Measurements from ENCODE around the gene RAET1L.

The RAET1L gene

DNA sequence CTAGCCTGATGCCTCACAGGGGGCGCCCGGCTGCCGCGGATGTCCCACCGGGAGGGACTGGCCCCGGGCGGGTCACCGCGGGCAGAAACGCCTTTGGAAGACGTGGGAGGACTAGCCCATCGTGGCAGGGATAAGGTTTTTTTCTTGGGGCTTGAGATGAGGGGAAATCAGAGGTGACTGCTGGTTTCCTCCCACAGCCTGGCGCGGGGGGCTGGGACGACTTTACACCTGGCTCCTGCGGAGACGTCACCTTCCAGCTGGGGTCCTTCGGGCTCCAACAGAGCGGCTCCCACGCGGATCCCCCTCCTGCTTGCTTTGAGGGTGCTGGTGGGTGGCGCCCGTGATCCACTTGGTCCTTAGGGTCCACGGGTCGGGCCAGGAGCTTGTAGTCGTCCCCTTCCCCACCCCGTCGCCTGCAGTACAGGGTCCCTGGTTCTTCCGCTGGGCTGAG is 32.2 kb upstream of the RAET1L start:
- Mint-ChIP-seq H3K9me3 (no peaks in the 10 kb centered on the region), H3K36me3 (peaks cover 2% of the 10 kb centered on the region), H3K27ac (no peak overlapping the region), H3K4me3 (no peak overlapping the region), H3K27me3 (peaks cover 57% of the 10 kb centered on the region), H3K4me1 (peaks cover 9% of the 10 kb centered on the region)
- no peak for DNase-seq
- CTCF ChIA-PET: interaction anchor here (0.6 kb wide), 1 partner anchor 14 kb away, joined by 3 read pairs; no protein-coding TSS in a partner anchor

DNA sequence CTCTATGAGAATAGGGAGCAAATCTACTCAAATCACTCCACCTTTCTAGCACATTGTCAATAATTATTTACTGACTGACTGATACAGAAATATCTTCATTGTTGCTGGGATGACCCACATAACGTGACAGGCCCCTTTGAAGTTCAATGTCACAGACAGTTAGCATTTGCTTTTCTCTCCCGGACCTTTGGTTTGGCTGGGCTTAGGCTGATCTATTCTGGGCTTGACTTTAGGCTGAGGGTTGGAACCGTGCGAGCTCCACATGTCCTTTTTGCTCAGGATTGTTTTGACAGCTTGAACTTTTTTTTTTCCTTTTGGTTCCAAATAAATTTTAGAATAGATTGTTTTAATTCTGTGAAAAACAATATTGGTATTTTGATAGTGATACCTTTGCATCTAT is 31.6 kb upstream of the RAET1L start:
- H3K36me3 Mint-ChIP-seq: peaks cover 2% of the 10 kb centered on the region
- DNase-seq: no peak
- CTCF ChIA-PET: interaction anchor here (0.6 kb wide), 1 partner anchor 14 kb away, joined by 3 read pairs; no protein-coding TSS in a partner anchor
- no peak overlapping the region for H3K27ac Mint-ChIP-seq
- no peak overlapping the region for H3K4me3 Mint-ChIP-seq
- peaks cover 9% of the 10 kb centered on the region for H3K4me1 Mint-ChIP-seq
- H3K9me3 Mint-ChIP-seq: no peaks in the 10 kb centered on the region
- peaks cover 64% of the 10 kb centered on the region for H3K27me3 Mint-ChIP-seq

DNA sequence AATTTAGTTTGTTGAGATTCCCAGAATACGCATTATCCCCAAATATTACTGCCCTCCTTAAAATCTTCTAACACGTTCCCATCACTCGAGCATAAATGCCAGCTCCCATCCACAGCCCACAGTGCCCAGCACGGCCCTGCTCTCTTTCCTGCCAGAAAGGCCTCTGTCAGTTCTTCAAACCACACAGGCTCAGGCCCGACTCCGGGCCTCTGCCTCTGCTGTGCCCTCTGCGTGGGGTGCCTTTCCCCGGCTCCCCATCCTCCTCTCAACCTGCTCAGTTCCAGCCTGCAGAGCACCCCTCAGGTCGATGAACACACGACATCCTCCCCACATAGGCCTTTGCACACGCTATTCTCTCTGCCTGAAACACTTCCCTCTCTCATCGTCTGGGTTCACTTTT is 30.8 kb upstream of the RAET1L start:
- H3K9me3 Mint-ChIP-seq: no peaks in the 10 kb centered on the region
- H3K4me1 Mint-ChIP-seq: peaks cover 9% of the 10 kb centered on the region
- no peak overlapping the region for H3K4me3 Mint-ChIP-seq
- CTCF ChIA-PET: no interaction called here
- peaks cover 64% of the 10 kb centered on the region for H3K27me3 Mint-ChIP-seq
- H3K27ac Mint-ChIP-seq: no peak overlapping the region
- no peak for DNase-seq
- peaks cover 2% of the 10 kb centered on the region for H3K36me3 Mint-ChIP-seq

DNA sequence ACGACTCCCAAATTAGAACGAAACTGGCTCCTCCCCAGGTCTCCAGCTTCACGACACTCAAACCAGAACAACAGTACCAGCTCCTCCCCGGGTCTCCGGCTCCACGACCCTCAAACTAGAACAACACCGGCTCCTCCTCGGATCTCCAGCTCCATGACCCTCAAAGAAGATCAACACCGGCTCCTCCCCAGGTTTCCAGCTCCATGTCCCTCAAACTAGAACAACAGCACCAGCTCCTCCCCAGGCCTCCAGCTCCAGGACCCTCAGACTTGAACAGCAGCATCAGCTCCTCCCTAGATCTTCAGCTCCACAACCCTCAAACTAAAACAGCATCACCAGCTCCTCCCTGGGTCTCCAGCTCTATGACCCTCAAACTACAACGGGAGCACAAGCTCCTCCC is 29.8 kb upstream of the RAET1L start:
- DNase-seq: no peak
- no peak overlapping the region for H3K4me3 Mint-ChIP-seq
- CTCF ChIA-PET: interaction anchor here (0.6 to 3.3 kb wide), 3 partner anchors 8 to 20 kb away, joined by 3 to 13 read pairs (median 3); no protein-coding TSS in a partner anchor
- H3K4me1 Mint-ChIP-seq: peaks cover 6% of the 10 kb centered on the region
- no peaks in the 10 kb centered on the region for H3K36me3 Mint-ChIP-seq
- no peak overlapping the region for H3K27ac Mint-ChIP-seq
- no peaks in the 10 kb centered on the region for H3K9me3 Mint-ChIP-seq
- peaks cover 67% of the 10 kb centered on the region for H3K27me3 Mint-ChIP-seq

DNA sequence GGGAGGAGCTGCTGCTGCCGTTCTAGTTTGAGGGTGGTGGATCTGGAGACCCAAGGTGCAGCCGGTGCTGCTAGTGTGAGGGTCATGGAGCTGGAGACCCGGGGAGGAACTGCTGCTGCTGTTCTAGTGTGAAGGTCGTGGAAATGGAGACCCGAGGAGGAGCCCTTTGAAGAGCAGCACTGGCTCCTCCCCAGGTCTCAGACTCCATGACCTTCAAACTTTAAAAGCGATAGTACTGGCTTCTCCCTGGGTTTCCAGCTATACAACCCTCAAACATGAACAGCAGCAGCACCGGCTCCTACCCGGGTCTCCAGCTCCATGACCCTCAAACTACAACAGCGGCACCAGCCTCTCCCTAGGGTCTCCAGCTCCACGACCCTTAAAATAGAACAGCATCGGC is 28.1 kb upstream of the RAET1L start:
- H3K27ac Mint-ChIP-seq: no peak overlapping the region
- no peak overlapping the region for H3K4me3 Mint-ChIP-seq
- no peaks in the 10 kb centered on the region for H3K4me1 Mint-ChIP-seq
- H3K36me3 Mint-ChIP-seq: no peaks in the 10 kb centered on the region
- no peaks in the 10 kb centered on the region for H3K9me3 Mint-ChIP-seq
- H3K27me3 Mint-ChIP-seq: peaks cover 62% of the 10 kb centered on the region
- DNase-seq: no peak
- CTCF ChIA-PET: interaction anchor here (1.5 to 3.3 kb wide), 2 partner anchors 11 to 18 kb away, joined by 4 to 13 read pairs; no protein-coding TSS in a partner anchor

DNA sequence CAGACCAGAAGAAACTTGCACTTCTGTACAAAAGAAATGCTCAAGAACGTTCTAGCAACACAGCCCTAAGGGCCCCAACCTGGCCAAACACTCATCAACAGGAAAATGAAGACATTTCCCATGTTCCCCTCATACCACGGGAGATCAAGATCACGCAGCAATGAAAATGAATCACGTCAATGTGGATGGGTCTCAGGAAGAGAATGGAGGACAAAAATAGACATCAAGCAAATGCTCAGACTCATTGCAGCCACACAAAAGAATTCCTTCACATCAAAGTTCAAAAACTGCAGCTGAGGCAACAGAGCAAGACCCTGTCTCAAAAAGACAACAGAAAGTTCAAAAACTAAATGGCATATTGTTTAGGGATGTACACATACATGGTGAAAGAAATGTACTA is 25.5 kb upstream of the RAET1L start:
- peaks cover 56% of the 10 kb centered on the region for H3K27me3 Mint-ChIP-seq
- H3K4me3 Mint-ChIP-seq: no peak overlapping the region
- H3K4me1 Mint-ChIP-seq: peaks cover 5% of the 10 kb centered on the region
- no peaks in the 10 kb centered on the region for H3K9me3 Mint-ChIP-seq
- CTCF ChIA-PET: no interaction called here
- H3K36me3 Mint-ChIP-seq: no peaks in the 10 kb centered on the region
- no peak for DNase-seq
- no peak overlapping the region for H3K27ac Mint-ChIP-seq

DNA sequence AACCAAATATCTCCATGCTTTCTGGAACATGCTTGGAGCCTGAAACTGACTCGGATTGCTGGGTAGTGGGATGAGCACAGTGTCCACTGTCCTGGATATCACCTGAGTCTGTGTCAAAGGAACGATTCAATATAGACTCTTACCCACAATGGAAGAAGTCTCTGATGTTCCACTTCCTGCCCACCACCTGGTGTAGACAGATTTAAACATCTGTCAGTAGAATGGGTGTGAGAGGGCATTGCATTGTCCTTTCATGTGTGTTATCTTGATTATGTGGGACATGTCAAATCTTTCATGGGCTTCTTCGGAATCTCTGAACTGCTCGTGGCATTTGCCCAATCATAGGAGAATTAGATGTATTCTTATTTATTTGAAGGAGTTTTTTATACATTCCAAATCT is 22.8 kb upstream of the RAET1L start:
- no peaks in the 10 kb centered on the region for H3K36me3 Mint-ChIP-seq
- peaks cover 5% of the 10 kb centered on the region for H3K4me1 Mint-ChIP-seq
- H3K4me3 Mint-ChIP-seq: no peak overlapping the region
- no peak for DNase-seq
- no peak overlapping the region for H3K27ac Mint-ChIP-seq
- peaks cover 51% of the 10 kb centered on the region for H3K27me3 Mint-ChIP-seq
- CTCF ChIA-PET: no interaction called here
- no peaks in the 10 kb centered on the region for H3K9me3 Mint-ChIP-seq

DNA sequence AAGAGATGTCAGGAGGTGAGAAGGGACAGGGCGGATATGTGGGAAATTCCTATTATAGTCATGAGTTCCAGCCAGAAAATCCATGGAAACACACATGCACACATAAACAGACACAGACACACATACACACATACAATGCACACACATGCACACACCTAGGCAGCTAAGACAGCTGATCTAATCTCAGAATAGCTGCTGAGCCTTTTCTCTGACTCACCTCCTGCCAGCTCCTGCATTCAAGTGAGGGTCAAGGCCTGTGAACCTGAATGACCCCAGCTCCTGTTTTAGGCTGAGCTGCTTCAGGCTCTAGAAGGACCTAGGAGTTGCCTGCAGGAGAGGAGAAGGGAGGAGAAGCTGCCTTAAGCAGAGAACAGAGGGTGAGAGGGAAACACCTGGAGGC is 21.6 kb upstream of the RAET1L start:
- no peaks in the 10 kb centered on the region for H3K36me3 Mint-ChIP-seq
- H3K4me1 Mint-ChIP-seq: peaks cover 5% of the 10 kb centered on the region
- H3K27ac Mint-ChIP-seq: no peak overlapping the region
- CTCF ChIA-PET: interaction anchor here (0.6 to 0.7 kb wide), 2 partner anchors 8 to 748 kb away, joined by 3 to 4 read pairs; no protein-coding TSS in a partner anchor
- DNase-seq: no peak
- no peak overlapping the region for H3K4me3 Mint-ChIP-seq
- peaks cover 48% of the 10 kb centered on the region for H3K27me3 Mint-ChIP-seq
- H3K9me3 Mint-ChIP-seq: no peaks in the 10 kb centered on the region

DNA sequence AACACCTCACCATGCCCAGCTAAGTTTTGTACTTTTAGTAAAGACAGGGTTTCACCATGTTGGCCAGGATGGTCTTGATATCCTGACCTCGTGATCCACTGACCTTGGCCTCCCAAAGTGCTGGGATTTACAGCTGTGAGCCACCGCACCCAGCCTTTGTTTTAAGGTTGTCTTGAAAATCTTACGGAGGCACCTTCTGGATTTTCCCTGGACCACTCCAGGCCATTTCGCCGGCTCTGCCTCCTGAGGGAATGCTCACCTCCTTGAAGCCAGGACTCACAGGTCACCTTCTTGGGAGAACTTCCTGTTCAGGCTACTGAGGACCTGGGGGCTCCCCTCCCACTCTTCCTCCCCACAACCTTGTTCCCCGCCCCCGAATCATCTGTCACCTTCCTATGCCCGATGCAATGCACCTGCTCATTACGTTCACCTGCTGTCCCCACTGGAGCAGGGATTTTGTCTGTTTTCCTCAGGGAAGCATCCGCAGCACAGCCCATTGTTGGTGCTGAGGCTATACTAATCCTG is 19.4 kb upstream of the RAET1L start:
- CTCF ChIA-PET: no interaction called here
- H3K4me3 Mint-ChIP-seq: no peak overlapping the region
- H3K36me3 Mint-ChIP-seq: no peaks in the 10 kb centered on the region
- H3K9me3 Mint-ChIP-seq: no peaks in the 10 kb centered on the region
- peaks cover 5% of the 10 kb centered on the region for H3K4me1 Mint-ChIP-seq
- peaks cover 59% of the 10 kb centered on the region for H3K27me3 Mint-ChIP-seq
- H3K27ac Mint-ChIP-seq: no peak overlapping the region
- DNase-seq: no peak

DNA sequence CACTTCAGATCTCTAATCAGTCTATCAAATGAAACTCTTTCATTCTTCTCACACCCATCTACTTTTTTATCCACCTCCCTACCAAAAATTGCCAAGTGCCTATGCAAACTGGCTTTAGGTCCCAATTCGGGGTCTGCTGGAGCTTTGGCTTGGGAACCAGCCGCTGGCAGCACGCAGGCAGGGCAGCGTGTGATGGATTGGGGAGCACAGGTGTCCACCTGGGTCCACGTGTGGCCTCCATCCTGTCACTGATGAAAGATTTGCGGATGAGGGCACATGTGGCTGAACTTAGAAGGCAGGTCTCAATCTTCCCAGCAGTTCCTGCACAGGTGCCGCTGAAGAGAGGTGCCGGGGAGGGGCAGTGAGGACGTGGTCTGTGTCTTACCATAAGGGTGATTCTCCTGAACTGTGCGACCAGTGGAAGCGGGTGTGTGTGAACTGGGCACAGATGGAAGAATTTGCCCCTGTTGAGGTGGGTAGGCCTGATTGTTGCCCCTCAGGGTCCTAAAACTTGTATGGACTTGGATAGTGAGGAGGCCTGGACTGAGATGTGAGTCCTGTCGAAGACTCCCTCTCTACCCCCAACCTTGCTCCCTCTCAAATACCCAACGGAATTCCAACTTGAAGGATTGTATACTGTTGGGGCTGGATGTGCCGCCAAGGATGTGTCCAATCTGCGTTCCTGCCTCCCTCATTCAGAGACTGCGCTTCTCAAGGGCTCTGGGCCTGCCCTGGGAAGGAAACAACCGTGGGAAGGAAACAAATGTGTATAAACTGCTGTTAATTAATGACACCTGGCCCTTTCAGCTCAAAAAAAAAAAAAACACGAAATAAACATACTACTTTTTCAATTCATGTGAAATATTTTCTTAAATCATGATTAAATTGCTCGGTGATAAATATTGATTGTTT is 18.4 kb upstream of the RAET1L start:
- no peak for DNase-seq
- peaks cover 5% of the 10 kb centered on the region for H3K4me1 Mint-ChIP-seq
- CTCF ChIA-PET: no interaction called here
- no peak overlapping the region for H3K4me3 Mint-ChIP-seq
- no peak overlapping the region for H3K27ac Mint-ChIP-seq
- peaks cover 68% of the 10 kb centered on the region for H3K27me3 Mint-ChIP-seq
- no peaks in the 10 kb centered on the region for H3K36me3 Mint-ChIP-seq
- H3K9me3 Mint-ChIP-seq: no peaks in the 10 kb centered on the region

DNA sequence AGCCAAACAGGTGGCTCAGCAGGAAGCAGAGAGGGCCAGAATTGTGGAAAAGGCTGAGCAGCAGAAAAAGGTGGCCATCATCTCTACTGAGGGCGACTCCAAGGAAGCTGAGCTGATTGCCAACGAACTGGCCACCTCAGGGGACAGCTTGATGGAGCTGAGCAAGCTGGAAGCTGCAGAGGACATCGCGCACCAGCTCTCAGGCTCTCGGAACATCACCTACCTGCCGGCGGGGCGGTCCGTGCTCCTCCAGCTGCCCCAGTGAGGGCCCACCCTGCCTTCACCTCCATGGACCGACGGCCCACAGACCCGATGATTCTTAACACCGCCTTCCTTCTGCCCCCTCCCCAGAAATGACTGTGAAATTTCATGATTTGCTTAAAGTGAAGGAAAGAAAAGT is 17.8 kb upstream of the RAET1L start:
- DNase-seq: no peak
- CTCF ChIA-PET: interaction anchor here (1.0 kb wide), 1 partner anchor 209 kb away, joined by 3 read pairs; no protein-coding TSS in a partner anchor
- Mint-ChIP-seq H3K4me1 (peaks cover 5% of the 10 kb centered on the region), H3K36me3 (no peaks in the 10 kb centered on the region), H3K27ac (no peak overlapping the region), H3K9me3 (no peaks in the 10 kb centered on the region), H3K4me3 (no peak overlapping the region), H3K27me3 (peaks cover 75% of the 10 kb centered on the region)

DNA sequence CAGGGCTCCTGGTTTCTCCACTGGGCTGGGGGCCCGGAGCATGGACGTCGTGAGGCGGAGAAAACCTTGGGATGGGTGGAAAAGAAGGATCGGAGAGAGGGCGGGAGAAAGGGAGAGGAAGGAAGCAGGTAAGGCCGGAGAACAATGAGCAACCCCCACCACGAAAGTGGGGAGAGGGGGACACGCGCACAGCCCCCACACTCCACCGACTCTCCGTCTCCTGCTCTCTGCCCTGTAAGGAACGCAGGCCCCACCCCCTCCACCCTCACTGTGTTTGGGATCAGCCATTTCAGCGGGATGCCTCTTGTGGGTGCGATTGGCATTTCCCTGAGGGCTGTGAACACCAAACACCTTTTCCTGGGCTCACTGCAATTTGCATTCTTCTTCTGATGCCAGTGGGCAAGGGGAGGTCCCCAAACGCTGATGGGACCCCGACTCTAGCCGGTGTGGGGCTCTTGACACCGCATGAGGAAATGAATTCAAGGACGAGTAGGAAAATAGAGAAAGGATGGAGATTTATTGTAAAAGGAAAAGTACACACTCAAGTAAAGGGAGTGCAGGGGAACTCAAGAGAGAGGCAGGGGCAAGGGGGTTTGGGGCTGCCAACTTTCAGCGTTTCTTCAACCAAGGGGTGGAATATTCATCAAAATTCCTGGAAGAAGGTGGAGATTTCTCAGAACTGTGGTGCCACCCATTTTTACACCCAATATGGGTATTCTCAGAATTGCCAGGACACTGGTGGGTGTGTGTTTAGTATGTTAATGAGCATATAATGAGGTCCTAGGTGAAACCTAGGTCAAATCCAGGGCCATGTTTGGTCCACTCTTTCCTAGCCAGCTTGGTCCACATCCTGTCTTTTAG is 13.1 kb upstream of the RAET1L start:
- no peaks in the 10 kb centered on the region for H3K9me3 Mint-ChIP-seq
- H3K4me1 Mint-ChIP-seq: peaks cover 10% of the 10 kb centered on the region
- no peak for DNase-seq
- H3K36me3 Mint-ChIP-seq: peaks cover 4% of the 10 kb centered on the region
- peaks cover 90% of the 10 kb centered on the region for H3K27me3 Mint-ChIP-seq
- H3K4me3 Mint-ChIP-seq: no peak overlapping the region
- CTCF ChIA-PET: no interaction called here
- peak overlapping the region; percentile 43 for H3K27ac Mint-ChIP-seq

DNA sequence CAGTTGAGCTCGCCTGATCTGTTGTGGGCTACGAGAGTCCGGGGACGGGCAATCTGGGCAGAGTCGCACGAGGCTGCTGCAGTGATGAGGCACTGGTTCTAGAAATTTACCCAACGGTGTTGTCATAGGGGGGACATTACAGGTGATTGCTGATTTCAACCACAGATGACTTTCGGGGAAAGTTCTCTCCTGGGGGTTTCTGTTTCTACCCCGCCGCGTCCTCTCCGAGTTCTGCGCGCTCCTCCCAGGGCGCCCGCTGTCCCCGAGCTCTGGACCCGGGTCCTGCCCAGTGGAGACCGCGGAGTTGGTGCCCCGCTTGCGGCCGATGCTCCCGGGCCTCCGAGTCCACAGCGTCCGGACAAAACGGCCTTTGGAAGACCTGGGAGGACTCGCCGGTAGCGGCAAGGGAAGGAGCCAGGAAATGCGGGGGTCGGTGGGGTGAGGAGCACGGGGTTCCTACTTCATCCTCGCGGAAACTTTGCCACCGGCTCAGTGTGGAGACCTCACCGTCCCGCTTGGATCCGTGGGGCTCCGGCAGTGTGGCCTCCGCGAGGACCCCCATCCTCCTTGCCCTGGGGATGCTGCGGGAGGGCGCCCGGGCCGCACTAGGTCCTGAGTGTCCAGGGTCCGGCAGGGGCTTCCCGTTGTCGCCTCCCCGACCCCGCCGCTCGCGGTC is 12.3 kb upstream of the RAET1L start:
- Mint-ChIP-seq H3K4me3 (no peak overlapping the region), H3K4me1 (peaks cover 10% of the 10 kb centered on the region), H3K9me3 (no peaks in the 10 kb centered on the region), H3K36me3 (peaks cover 4% of the 10 kb centered on the region), H3K27me3 (peaks cover 90% of the 10 kb centered on the region), H3K27ac (no peak overlapping the region)
- DNase-seq: no peak
- CTCF ChIA-PET: no interaction called here

DNA sequence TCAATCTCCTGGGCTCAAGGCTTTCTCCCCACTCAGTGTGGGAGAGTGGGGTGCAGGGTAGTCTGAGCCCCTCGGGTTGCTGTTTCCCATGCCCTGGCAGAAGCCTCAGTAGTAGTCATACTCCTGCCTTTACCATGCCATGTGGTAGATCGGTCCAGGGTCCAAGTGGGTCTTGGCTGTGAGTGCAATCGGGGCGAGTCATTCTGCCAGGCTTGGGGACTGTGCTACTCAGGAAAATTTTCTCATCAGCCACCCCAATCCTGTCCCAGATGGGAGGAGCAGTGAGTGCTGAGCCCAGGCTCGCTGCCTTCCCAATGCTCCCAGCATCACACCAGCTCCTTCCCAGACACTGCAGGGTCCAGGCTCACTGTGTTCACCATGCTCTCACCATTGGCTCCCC is 10.7 kb upstream of the RAET1L start:
- H3K27me3 Mint-ChIP-seq: peaks cover 89% of the 10 kb centered on the region

More for the DNA sequence above, 10.7 kb upstream of the RAET1L start:
- CTCF ChIA-PET: no interaction called here
- H3K27ac Mint-ChIP-seq: no peak overlapping the region
- H3K4me1 Mint-ChIP-seq: peaks cover 10% of the 10 kb centered on the region
- H3K4me3 Mint-ChIP-seq: no peak overlapping the region
- DNase-seq: no peak
- no peaks in the 10 kb centered on the region for H3K9me3 Mint-ChIP-seq
- peaks cover 4% of the 10 kb centered on the region for H3K36me3 Mint-ChIP-seq
